HG02981 (cell line): ENCODE measurements around the gene MYL3.

Experiments used
- ATAC-seq: cut with Tn5 transposase; IDR thresholded peaks from one replicate; pipeline ENCODE4 v1.9.1; 2021; ENCODE audit warnings: mild to moderate bottlenecking, moderate library complexity; ENCODE audit not compliant: unreplicated experiment

Gene MYL3

DNA sequence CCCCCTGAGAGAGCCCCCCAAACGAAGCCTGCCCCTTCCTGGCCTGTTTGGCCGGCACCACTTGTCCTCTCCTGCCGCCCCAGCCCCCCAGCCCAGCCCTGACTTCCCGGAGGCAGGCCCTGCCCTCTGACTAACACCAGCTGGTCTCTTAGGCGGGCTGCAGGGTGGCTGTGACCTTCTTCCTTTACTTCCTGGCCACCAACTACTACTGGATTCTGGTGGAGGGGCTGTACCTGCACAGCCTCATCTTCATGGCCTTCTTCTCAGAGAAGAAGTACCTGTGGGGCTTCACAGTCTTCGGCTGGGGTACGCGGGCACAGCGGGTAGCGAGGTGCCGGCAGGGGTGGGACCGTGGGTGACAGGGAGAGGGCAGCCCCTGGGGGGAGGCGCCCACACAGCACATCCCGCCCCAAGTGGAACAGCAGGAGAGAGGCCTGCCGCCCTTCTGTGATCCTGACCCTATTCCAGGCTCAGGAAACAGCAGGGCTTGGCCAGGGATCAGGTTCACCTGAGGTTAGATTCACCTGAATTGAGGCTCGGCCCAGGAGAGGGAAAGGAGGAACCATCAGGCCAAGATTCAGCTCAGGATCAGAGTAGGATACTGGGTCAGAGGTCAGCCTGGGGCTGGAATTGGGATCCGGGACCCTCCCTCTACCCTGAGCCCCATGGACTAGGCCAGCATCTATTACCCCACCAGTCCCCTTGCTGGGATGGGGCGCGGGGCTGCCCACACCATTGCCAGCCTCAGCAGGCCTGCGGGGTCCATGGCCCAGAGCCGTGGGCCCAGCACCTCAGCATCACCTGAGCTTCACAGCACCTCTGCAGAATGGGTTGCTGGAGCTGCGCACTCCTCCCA, 36.1 kb upstream of the MYL3 start:
- ATAC-seq: no peak

DNA sequence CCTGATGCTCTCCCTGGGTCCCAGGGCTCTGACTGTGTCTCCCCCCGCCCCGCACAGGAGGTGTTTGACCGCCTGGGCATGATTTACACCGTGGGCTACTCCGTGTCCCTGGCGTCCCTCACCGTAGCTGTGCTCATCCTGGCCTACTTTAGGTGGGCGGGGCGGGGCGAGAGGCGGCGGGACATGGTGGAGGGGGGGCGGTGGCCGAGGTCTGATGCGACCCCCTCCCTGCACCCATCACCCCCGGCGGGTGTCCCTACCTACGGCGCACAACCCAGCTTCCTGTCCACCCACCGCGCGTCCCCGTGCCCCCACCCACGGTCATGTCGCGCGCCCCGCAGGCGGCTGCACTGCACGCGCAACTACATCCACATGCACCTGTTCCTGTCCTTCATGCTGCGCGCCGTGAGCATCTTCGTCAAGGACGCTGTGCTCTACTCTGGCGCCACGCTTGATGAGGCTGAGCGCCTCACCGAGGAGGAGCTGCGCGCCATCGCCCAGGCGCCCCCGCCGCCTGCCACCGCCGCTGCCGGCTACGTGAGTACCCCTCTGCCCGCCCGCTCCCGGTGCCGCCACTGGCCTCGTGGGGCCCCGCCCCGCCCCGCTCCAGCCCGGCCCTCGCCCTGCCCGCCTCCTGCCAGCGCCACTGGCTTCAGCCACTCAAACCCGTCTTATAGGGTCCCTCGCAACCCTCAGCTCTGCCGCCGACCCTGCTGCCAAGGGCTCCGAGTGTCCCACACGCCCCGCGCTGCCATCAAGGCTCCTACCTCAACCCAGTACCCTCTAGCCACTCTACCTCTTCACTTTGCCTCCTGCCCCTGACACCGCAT, 35.3 kb upstream of the MYL3 start:
- ATAC-seq: no peak

DNA sequence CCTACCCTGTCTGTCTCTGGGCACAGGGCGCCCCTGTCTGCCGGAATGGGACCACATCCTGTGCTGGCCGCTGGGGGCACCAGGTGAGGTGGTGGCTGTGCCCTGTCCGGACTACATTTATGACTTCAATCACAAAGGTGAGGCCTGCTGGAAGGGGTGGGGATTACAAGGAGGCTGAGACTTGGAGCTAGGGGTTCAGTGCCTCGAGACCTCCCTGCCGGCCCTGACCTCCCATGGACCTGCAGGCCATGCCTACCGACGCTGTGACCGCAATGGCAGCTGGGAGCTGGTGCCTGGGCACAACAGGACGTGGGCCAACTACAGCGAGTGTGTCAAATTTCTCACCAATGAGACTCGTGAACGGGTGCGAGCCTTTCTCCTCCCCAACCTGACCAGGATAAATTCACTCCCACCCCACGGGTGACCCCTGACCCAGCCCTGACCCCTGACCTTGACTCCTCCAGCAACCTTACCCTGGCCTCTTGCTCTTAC, 34.6 kb upstream of the MYL3 start:
- ATAC-seq: no peak

DNA sequence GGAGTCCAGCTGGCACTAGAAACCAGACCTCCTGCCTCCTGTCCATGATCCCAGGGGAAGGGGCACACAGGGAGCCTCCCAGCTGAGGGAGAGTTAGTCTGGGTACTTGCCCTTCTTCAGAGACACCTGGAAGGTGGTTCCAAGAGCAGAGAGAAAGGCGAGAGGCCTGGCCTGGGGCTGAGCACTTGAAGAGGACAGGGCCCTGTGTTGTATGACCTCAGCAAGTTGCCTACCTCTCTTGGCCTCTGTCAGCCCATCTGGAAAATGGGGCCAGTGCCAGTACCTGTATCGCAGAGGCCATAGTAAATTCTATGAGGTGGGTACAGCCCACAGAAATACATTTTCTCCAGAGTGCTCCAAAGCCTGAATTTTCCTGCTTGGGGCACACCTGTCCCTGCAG, 33.8 kb upstream of the MYL3 start:
- no peak for ATAC-seq

DNA sequence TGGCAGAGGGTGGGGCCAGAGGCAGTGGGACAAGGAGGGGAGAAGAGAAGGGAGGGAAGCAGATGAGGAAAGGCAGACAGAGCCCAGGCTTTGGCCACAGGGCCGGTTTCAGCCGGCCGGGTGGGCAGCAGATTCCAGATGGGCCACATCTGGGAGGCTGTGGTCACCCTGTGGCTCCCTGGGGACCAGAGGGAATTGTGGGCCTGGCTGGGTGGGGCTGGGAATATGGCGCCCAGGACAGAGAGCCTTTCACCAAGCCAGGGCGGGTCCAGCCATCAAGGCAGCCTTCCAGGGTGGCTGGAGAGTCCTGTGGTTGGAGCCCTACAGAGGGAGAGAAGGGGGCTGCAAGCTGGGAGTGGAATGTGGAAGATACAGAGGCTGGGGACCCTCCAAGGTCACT, 33.1 kb upstream of the MYL3 start:
- no peak for ATAC-seq

DNA sequence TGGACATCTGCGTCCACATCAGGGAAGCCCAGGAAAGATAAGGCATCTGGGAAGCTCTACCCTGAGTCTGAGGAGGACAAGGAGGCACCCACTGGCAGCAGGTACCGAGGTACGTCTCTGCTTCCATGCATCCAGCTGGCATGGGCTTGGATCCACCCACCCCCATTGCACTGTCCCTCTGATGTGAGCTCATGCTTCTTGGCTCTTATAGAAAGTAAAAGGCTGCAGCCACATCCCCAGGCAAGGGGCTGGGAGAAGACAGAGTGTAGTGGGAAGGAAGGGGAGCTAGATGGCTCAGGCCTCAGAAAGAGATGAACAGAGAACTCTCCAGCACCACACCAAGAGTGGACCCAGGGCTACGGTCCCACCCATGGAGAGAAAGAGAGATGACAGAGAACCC, 32.5 kb upstream of the MYL3 start:
- ATAC-seq: no peak

DNA sequence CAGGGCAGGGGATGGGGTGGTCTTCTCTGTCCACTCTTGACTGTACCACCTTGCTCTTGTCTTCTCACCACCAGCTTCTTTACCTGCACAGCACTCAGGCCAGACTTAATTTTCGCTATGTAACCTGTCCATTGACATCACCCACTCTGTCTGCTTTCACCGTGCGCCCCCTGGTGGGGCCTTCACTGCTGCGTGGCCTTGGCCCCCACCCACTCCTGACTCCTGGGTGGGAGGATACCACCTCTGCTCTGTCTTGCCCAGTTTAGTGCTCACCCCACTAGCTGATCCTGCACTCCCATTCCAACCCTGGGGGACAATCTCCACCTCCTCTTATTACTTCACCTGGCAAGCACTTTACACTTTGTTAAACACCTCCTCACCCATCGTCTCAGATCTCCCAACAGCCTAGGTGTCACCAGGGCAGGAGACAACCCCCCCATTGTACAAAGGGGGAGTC, 32.0 kb upstream of the MYL3 start:
- ATAC-seq: no peak

DNA sequence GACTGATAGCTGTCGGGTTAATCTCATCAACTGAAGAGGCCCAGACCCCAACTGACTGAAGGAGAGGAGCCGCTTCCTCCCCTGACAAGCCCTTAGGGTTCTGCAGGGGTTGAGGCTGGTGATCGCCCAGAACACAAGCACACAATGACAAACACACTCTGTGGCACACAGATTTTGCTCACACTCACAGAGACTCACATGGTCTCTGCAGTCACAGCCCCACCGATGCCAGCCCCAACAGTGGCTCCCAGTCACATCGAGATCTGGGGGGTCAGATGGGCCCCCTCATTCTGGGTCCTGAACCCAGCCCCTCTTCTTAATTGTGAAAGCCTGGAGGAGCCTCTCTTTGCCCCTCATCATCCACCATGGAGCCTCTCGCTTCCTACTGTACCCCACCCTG, 31.0 kb upstream of the MYL3 start:
- no peak for ATAC-seq

DNA sequence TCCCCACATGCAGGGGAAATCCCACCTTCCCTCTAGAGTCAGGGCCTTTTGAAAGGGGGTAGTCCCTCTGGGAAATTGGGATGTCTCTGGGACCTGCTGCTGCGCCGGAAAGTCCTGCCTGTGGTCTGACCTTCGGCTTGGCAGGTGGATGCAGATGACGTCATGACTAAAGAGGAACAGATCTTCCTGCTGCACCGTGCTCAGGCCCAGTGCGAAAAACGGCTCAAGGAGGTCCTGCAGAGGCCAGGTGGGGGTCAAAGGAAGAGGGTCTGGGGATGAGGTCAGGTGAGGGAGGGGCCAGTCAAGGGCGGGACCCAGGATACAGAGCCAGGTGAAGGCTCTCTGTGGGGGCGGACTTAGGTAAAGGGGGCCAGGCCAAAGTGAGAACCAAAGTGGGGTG, 30.5 kb upstream of the MYL3 start:
- no peak for ATAC-seq

DNA sequence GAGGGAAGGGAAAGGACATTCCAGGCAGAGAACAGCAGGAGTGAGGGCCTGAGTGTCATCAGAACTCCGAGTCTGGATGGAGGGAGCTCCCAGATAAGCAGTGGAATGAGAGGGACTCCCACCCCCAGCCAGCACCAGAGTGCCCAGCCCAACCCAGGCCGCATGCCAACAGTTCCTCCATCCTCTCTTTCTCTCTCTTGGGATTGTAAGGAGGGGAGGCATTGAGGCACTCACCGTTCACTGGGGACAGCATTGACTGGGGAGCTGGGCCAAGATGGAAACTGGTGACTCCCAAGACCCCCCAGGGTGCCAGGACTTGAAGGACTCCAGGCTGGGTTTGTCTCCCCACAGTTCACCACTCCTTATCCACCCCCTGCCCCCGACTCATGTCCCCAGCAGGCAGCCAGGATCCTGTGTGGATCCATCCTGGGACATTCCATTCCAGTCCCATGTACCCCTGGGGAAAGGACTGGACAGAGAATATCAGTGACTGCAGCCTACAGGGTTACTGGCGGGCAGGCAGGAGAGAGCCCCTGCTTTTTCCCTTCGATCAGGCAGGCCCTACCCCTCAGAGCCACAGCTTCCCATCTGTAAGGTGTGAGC, 30.0 kb upstream of the MYL3 start:
- no peak for ATAC-seq

DNA sequence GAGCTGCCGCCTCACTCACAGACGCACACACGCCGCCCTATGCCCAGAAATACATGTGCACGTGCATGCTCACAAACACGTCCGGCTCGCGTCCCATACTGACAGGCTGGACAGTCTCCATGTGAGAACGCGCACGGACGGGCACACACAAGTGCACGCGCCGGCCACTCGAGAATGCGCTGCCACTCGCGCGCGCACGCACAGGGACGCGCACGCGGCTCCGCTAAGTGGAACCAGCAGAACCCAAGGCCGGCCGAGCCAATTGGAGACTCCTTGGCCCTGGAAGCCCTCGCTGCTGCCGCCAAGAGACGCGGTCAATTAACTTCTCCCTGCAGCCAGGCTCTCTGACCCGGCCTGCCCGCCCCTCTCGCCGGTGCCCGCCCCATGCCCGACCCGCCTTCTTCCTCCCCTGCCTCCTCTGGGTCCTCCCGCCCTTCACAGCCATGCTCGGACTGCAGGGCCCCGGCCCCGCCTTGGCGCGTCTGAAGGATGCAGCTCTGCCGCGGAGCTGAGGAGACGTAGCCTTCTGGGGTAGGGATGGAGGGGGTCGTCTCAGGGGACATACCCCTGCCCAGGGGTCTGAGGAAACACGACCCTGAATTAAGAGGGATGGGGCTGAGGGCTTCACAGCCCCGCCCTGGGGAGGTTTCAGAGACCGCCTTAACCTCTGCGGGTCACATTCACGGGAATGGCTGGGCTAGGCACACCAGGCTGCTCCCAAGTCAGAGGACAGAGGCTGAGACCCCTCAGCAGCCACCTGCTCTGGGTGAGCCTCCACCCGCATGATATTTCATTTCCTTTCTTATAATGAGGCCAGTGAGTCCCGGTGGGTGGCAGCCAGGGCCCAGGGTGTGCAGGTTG, 29.3 kb upstream of the MYL3 start:
- no peak for ATAC-seq

DNA sequence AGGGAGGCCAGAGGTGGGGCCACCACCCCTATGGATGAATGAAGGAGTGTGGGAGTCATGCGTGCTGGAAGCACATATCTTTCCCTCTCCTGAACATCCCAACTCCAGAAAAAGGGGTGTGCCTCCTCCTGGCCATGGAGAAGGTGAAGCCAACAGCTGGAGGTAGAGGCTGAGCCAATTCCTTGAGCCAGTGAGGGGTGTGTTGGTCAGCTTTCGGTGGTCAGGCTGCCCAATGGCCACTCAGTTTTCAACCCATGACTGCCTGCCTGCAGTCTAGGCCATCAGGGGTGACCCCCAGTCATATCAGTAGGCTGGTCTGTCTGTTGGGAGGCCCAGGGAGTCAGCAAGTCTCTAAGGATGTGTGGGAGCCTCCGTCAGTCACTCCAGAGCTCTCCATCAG, 27.9 kb upstream of the MYL3 start:
- ATAC-seq: no peak

DNA sequence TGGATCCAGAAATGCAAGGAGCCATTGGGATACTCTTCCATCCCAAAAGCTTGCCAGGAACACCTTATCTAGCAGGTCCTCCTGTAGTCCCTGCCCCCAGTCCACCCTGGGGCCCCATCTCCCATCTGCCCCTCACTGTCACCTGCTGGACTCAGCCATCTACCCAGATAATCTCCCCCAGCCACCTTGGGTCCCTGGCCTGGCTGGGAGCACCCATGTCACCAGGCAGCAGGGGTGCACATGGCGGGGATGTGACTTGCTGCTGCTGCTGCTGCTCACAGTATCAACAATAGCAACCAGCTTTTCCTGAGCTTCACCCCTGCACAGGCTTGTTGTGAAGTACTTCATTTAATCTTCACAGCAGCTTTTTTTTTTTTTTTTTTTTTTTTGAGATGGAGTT, 26.9 kb upstream of the MYL3 start:
- no peak for ATAC-seq

DNA sequence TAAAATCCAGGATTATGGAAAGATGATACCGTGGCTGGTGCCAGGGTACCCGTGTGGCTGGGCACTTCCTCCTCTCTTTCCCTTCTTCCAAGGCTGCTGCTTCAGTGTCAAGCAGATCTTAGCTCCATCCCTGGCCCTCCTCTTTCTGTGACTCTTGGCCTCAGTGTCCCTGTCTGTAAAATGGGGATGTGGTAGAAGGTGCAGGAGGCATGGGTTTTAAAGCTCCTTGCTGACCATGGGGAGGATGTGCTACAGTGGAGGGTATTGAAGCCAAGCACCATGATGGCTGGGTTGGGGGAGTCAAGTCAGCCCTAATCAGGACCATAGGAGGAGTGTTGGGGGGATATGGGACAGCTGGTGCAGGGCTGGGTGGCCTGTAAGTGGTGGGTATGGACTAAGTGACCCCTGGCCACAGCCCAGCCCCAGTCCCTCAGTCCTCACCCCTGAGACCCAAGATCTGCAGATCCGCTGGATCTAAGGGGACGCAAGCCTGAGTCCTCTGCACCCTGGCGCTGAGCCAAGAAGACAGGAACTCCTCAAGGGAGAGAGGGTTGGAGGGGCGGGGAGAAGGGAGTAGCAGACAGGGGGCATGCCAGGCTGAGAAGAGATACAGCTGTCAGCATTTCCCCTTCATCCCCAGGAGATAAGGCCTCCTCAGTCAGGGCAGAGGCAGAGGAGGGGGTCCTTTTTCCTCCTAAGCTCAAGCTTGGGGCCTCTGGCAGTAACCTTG, 26.3 kb upstream of the MYL3 start:
- ATAC-seq: no peak

DNA sequence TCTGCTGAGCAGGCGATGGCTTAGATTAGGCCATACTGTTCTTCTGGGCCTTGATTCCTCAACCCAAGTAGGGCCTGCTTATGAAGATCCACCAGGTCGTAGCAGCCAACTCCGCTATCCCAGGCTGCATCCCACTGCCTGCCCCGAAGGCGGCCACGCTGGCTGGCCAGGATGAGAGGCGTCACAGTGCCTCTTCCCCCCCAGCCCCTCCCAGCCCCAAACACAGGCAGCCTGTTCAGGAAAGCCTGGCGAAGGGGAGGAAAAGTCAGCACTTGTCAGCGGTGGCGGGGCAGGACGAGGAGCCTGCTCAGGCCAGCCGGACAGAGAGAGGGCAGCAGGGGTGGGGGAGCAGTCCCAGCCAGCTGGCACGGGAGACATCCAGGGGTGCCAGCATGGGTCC, 25.5 kb upstream of the MYL3 start:
- no peak for ATAC-seq

DNA sequence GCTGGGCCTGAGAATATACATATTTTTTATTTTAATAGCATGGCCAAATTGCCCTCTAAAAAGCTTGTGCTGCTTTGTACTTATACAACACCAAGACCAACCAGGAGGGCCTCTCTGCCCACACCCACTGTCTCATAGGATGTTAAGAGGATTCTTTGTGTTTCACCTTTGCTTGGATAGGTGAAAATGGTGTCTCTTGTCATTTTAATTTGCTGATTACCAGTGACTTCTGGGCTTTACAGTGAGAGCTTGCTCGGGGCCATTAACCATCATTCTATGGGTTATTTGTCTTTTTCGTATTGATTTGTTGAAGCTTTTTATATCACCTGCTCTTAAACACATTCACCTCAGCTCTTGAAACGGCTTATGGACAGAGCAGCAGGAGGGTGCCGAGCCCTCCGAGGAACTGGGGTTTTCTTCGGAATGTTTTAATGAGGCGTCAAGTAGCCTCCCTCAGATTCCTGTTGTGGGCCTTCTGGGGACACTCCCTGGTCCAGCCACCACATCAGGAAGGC, 24.8 kb upstream of the MYL3 start:
- no peak for ATAC-seq

DNA sequence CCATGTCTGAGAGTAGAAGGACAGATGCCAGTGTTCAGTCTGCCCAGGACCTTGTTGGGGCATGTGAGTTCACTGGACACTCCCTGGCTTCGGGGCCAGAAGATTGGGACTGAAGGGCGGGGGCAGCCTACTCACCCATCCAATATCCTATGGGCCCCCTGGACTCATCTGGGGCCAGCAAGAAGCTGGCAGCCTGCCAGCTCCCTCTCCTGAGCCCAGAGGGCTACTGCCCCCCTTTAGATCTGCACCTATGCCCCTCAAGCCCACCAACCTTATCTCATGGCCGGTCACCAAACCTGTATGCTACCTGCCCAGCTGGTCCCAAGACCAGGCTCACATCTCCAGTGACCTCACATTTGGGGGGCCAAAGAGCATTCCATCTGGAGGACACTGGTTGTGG, 22.4 kb upstream of the MYL3 start:
- ATAC-seq: no peak

DNA sequence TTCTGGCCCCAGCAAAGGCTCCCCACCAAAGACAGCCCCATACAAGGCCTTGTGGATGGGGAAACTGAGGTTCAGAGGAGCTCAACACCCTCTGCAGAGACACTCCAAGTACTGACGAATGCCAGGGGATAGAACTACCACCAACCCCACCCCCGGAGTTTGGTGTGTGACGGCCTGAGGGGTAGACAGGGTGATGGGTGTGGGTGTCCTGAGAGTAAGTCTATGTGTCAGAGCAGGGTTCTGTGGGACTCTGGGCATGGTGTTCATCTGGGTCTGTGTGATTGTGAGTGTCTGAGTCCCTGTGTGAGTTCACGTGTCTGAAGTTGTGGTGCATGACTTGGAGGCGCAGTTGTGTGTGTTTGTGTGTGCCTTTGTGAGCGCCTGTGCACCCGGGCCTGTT, 21.7 kb upstream of the MYL3 start:
- no peak for ATAC-seq

DNA sequence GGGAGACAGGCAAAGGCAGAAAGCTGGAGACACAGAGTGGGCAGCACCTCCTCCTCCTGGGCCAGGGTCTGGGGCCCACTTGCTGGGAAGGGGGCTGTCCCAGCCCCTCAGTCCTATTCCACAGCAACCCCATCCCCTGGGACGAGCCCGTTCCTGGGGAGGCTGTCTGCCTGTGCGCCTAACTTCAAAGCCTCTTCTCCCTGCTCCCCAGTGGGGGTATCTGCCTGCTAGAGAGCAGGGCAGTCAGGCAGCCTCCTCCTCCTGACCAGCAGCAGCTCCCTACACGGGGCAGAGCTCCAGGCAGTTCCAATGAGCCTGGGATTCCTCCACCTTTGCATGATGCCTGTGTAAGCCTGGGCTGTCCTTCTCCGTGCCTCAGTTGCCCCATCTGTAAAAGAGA, 21.2 kb upstream of the MYL3 start:
- ATAC-seq: no peak

DNA sequence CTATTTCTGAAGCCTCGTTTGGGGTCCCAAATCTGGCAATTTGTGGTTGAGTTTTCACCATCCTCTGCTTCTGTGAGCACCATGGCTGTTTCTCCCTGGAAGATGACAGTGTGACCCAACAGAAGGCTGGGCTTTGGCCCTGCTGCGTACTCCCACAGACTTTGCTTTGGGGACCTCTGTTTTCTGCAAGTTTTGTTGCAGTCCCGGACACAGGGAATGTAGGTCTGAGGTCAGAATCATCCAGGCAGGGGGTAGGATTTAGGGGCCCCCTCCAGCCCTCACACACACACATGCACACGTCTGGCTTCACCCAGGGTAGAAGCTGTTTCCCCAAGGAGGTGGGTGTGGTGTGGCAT, 20.6 kb upstream of the MYL3 start:
- ATAC-seq: no peak
